HG03442 (cell line): ENCODE results near the gene PAPOLA.

Experiments used
- ATAC-seq: cut with Tn5 transposase; IDR thresholded peaks from one replicate; pipeline ENCODE4 v1.9.1; 2021; ENCODE audit warnings: mild to moderate bottlenecking, moderate library complexity; ENCODE audit not compliant: unreplicated experiment

Gene PAPOLA

DNA sequence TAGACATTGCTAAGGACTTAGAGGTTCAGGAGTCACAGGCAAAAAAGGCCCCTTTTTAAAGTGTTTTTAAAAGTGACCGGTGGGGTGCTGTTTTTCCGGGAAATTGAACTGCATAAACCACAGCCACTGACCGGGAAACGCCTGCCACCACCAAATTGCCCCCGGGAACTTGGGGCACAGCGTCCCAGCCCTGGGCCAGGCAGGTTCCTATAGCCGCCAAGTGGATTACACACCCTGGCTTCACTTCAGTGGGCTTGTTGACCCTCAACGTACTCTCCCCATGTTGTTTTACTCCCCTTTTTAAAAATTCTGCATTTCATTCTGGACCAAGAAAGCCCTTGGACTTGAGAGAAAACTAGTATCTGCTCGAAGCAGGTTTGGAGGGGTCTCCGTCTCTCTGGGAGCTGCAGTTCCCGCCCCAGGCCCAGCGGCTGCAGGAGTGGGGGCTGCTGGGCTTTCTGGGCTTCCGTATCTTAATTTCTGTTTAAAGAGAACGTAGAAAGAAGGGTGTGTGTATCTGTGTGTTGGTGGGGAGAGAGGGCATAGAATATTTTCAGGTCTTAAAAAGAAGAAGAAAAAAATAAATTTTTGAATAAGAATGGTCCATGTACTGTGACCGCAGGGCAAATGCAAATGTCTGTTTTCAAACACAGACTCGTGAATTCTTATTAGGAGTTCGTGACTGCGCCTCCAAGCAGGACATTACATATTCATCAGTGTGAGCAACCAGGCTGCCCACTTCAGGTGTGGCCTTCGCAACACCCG is 82.9 kb downstream of the PAPOLA start:
- no peak for ATAC-seq

DNA sequence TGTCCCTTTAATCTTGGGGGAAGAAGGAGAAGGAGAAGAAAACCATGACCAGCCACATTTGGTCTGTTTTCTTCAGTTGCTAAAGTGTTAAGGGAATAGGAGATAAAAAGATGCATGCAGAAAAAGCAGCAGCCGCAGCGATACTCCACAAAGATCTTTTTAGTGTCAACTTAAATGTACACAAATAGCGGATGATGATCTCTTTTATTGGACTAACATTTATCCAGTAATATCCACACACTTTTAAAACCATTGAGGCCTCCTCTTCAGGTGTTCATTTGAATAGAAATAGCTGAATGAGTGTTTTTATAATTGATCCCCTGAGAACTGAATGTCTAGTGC is 83.5 kb downstream of the PAPOLA start:
- ATAC-seq = no peak

DNA sequence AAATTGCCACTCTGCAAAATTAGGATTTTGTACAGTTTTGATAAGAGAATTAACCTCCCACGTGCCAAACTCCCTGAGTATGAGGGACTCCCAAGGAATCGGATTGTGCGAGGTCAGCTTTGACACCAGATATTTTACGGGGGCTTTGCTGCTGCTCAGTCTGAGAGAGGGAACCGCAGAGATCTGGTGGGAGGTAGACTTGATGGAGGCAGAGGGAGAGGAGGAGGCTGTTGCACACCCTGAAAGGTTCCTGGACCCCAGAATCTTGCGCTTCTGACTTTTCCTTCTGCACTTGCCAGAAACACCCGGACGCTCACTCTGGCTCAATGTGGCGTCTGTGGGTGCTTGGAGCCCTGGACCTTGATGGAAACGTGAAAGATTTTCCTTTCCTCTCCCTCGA is 83.9 kb downstream of the PAPOLA start:
- no peak for ATAC-seq

DNA sequence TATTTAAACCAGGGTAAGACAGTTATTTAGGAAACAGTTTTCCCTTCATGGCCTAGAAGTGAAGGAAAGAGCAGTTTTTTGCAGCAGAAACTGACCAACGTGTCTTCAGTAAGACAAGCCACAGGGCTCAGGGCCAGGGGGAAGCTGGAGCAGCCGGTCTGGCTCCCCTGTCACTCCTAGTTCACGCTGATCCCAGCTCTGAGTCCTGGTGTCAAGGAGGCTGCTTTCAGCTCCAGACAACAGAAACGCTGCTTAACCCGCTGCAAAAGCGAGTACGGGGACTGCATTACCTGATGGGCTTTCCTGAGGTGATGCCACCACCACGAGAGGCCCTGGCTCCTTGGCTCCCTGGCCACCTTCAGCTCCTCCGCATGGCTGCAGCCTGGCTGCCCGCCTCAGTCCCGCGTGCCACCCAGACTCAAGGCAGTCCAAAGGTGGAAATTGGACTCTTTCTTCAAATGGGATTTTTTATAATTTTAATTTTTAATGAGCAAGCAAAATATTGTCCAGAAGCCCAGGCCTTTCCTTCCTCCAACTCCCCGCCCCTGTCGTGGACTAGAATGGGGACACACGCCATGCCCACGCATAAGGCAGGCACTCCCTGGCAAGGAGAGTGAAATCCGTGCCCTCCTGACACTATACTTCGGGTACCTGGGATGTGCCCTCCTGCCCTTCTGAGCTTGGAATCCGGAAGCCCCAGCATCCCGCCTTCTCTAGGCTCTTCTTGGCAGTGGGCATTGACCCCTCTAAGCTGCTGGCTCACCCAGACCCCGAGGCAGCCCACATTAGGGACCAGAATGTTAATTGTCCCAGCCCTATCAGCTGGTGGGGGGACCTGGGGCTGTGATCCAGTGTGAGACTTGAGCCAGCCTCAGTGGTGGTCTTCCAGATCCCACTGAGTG is 85.0 kb downstream of the PAPOLA start:
- ATAC-seq = no peak

- ATAC-seq = no peak
Observed at GRCh38 chr14:96587823-96588385, 85.7 kb downstream of the PAPOLA start.

- no peak for ATAC-seq
Observed at GRCh38 chr14:96588410-96589257, 86.5 kb downstream of the PAPOLA start.

DNA sequence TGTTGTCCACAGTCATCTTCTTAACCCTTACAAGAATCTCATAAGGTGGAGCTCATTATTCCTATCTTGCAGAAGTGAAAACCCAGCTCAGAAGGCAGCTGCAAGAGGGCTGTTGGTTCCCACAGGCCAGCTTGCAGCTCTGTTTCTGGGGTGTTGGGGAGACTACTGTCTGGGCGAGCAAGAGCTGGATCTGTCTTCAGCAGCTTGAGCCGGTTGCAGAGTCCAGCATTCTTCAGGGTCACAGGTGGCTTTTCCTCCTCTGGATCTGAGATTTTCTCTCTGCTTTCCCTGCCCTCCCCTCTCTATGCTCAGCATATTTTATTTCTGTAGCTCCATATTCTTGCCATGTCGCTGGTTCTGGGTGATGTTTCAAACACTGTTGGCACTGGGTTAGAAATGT is 87.4 kb downstream of the PAPOLA start:
- ATAC-seq = no peak

DNA sequence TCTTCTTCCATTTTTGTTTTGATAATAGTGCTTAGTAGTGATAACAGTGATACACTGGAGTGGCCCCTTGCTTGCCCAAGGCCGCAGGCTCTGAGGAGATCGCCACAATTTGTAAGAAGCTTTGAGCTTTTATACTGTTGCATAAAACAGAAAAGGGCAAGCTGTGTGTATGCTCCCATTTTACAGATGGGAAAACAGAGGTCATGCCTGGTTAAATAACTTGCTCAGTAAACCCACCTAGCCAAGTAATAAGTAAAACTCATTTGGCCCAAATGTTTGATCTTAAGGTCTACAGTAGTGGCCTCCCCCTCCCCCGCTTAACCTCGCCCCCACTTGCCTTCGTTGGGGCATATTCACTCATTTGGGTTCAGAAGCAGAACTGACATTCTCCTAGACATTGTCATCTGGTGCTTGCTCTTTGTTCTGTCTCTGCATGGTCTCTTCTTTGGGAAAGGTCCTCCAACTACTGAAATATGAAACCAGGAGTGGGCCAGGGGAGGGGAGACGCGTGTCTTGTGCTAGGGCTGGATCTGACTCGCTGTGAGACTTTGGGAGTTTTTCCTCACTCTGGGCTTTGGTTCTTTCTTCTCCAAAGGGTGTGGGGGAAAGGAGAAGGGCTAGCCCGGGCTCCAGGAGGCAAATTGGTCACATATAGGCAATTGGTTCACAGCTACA is 88.1 kb downstream of the PAPOLA start:
- no peak for ATAC-seq

- peak; percentile 82 for ATAC-seq
Observed at GRCh38 chr14:96592591-96593386, 90.6 kb downstream of the PAPOLA start.

DNA sequence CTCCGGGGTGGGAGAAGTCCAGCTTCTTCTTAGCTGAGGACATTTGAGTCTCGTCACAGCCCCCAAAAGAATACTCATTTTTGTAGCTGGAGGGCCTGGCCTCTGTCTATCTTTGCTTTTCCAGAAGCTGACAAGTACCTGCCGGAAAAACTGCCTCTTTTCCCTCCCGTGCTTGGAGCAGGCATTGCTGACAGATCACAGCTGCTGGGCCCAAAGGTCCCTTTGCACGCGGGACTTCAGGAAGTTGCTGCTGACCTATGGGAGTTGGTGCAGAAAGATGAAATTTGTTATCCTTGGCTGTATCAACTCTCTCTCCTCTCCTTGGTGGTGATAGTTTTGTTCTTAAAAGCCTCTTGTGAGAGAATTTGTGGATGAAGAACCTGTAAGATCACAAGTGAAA is 92.8 kb downstream of the PAPOLA start:
- no peak for ATAC-seq

DNA sequence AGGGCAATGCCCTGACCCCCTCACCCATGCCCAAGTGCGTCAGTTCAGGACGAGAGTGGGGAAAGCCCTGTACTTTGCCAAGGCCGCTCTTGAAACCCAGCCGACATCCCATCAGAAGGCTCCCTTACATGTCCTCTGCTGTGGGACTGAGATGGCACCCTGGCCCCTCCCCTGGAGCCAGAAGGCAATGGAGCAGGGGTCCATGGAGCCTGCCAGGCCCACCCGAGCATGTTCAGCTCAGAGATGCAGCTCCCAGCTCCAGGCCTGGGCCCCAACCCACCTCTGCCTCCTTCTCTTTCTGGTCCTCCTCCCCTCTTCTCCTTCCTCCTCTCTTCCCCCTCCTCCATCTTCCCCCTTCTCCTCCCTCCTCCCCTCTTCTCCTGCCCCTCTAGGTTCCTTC is 95.5 kb downstream of the PAPOLA start:
- no peak for ATAC-seq

DNA sequence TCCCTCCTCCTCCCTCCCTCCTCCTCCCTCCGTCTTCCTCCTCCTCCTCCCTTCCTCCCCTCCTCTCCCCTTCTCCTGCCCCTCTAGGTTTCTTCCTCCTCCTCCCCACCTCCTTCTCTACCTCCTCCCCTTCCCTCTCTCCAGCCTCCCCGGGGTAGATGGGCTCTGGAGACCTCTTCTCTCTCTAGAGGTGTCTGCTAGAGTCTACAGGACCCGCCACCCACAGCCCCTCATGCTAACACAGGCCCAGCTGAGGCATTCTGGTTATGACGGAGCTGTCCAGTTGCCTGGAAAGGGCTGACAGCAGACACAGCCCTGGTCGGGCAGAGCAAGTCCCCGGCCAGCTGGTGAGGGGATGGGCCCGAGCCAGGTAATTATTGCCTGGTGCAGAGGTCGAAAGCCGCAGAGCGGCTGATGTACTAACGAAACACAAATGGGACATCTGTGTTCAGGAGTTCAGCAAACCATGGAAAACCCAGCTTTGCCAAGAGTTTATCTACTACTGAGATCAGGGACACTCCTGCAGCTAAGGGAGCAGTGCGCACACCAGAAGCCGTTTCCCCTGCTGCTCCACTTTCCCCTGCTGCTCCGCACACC is 96.2 kb downstream of the PAPOLA start:
- ATAC-seq = no peak

GRCh38 chr14:96599076-96599475 is 96.9 kb downstream of the PAPOLA start:
- no peak for ATAC-seq

GRCh38 chr14:96602186-96602585 is 100.0 kb downstream of the PAPOLA start:
- no peak for ATAC-seq

GRCh38 chr14:96603350-96604255 is 101.4 kb downstream of the PAPOLA start:
- no peak for ATAC-seq

DNA sequence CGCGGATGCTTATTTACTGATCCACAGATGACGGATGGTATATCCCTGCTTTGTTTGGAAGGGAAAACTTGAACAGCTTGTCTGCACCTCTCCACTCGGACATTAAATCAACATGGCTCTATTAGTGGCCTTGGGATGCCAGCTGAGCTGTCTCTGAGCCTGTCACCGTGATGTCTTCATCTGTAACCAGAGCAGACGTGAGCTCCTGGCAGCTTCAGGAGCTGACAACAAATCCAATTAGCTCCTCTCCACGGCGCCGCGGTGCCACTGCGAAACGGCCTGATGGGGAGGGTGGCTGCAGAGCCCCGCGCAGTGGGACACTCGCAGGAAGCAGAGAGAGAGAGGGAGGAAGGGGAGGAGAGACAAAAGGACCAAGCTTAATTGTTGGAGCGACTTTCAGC is 112.3 kb downstream of the PAPOLA start:
- no peak for ATAC-seq

DNA sequence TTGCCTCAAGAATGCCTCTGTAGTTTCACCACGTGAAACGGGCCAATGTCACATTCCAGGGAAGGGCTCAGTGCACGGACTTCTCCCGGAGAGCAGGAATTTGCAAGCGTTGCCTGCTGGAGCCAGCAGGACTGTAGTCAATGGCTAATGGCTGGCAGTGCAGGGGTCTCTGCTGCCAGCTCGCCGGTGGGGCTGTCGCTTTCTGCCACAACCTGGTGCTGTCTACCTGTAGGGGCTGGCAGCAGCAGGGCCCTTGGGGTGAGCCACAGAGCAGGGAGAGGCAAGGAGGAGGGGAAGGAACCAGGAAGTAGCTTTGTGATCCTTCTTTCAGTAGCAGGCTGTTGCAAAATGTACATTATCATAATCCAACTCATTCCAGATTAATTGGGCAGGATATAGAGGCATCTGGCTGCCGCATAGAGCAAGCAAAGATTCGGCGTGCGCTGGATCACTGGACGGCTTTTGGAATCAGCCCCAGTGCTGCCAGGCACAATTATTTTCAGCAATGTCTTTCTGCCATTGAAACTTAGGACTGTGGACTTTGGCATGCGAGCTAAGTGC is 114.1 kb downstream of the PAPOLA start:
- ATAC-seq = no peak
